NCI-H2107 (cell line): Measurements from ENCODE around the gene SGSM2.

Experiments
- DNase-seq: peaks from one replicate; lab custom pipeline; 2025; lab: John Stamatoyannopoulos, UW

Gene SGSM2

DNA sequence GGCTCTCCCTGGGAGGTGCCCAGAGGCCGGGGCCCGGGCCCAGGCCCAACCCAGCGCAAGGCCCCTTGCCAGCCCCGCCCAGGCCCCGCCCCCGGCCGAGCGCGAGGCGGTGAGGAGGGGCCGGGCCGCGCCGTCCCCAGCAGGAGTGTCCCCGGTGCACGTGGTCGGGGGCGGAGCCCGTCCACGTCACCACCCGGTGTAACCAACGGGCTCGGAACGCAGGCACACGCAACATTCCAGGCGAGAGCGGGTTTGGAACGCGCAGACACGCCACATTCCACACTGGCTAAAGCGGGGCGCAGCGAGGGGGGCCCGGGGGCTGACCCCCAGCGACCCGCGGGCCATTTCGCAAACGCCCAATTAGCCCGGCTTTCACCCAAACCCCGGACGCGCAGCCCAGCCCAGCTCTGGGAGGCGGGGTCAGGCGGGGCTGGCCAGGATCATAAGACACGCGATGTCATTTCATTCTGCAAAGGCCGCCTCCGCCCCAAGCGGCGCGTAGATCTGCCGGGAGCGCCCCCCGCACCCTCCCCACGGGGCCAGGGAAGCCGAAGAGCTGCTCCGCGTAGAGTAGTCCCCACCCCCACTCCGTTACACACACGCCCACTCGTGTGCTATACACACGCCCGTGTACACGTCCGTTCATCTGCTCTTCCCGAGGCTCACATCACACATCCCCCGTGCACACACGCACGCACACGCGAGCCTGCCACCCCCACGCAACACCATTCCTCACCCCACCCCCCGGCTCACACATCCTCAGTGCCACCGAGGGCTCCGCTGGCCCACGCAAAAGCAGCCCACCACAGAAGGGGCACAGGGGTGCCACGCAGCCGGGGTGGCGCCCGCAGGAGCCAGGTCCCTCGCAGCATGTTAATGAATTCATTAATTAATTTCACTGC lies 62.5 kb downstream of the SGSM2 start:
- peak; percentile 86 for DNase-seq

DNA sequence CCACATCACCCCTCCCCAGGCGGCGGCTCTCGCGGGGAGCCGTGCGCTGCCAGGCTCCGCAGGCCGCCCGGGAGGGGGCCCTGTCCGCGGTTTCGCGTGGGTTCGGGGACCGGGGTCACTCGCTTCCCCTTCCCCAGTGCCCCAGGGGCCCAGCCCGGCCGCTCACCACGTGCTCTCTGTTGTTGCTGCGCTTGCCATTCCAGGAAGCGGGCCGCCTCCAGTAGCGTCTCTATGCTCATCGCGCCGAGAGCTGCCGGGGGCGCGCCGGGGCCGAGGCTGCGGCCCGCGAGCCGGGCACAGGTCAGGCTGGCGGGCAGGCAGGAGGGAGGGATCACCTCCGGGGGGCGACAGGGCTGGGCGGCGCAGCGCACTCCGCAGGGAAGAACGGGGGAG lies 63.2 kb downstream of the SGSM2 start:
- no peak for DNase-seq

- DNase-seq, result peak; percentile 65
Observed at GRCh38 chr17:2400877-2401425, 63.6 kb downstream of the SGSM2 start, which contains the start of gene MNT. Gene MNT, minus strand, starts transcription at chr17:2401060. Its CDS starts 348 bp downstream, at chr17:2400712.

- DNase-seq, result peak; percentile 83
Observed at GRCh38 chr17:2401426-2402221, 64.3 kb downstream of the SGSM2 start.

DNA sequence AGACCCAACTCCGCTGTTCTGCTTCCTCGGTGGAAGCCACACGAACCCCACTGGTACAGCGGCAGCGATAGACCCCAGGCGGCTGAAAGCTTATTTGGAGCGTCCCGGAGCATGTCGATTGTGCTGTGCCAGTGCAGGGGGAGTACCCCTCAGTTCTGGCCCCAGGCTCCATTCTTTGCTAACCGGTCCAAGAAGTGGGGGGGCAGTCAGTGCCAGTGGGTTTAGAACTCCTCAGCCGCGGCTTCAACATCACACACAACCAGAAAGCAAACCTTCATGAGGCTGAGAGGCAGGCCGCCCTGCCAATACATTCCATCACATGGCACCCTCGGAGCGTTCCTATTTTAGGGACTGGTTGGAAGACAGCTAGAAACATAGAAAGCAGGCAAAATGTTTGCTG lies 65.2 kb downstream of the SGSM2 start:
- DNase-seq, result no peak

DNA sequence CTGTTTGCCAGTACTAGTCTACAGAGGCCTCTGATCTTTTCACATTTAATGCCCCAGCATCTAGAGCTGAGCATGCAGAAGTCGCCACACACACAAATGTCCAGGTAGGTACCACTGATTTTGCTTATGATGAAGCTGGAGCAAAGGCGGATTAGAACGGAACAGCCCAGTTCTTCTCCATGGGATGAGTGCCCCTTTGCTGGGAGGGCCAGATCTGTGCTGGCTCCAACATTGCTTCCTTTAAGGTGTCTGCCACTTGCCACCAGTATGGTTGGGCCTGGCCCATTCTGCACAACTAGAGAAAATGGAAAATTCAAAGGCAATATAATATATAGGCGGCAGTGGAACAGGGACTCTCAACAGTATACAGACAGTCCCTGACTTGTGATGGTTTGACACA lies 65.7 kb downstream of the SGSM2 start:
- DNase-seq, result no peak

DNA sequence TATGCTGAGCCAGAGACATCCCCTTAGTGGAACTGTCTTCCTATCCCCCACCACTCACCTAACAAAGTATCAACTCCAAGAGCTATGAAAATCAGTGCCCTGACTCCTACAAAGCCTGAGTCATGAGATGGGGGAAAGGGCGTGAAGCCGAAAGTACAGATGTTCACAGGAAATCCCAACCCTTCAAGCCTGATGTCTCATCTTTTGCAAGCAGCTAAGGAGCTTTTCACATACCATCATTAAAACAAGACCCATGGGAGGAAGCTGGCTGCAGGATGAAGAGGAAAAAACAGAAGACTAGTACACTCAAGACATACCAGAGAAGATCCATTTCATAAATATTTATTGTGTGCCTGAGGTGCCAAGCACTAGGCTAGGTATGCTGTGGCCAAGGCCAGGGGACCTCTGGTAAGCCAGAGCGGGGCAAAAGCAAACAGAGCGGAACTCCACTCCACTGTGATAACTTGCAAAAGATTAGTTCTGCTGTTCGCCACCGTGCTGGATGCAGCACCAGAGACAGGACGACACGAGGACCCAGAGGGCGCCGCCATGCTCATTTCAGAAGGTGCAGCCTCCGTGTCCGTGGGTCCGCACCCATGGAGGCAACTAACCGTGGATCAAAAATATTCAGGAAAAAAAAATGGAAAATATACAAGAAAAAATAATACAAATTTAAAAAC lies 68.1 kb downstream of the SGSM2 start:
- no peak for DNase-seq

- no peak for DNase-seq
Observed at GRCh38 chr17:2406271-2406902, 69.1 kb downstream of the SGSM2 start.

GRCh38 chr17:2406903-2407790 lies 69.8 kb downstream of the SGSM2 start:
- no peak for DNase-seq

DNA sequence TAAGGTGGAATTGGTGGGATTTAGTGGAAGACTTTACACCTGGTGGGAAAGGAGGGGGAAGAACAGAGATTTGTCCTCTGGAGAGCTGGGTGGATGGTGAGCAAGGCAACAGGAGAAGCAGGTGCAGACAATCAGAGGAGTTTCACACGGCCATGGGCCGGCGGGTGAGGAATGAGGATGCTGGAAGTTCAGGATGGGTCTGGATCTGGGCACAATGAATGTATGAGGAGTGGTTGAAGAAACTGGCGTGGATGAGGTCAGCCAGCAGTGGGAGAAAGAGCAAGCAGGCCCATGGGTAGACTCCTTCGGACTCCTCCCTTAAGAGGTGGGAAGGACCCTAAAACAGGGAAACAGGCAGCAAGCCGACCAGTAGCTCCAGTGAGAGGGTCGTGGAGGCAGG lies 73.7 kb downstream of the SGSM2 start:
- no peak for DNase-seq

DNA sequence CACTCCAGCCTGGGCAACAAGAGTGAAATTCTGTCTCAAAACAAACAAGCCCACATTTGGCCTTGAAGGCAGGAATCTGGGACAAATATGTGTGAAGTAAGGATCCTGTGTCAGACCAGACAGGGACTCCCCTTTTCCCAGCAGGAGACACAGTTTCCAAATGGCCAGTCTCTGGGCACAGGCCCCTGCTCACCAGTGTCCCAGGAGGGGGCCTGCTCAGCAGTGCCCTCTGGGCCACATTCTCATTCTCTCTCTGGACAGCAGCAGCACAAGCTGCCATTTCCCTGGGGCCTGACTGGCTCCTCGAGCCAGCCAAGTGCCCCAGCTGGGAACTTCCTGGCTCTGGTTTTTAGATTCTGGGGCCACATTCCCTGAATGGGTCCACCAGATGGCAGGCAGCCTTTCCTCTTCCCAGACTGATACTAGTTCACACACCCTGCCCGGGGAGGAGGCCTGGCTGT lies 75.3 kb downstream of the SGSM2 start:
- no peak for DNase-seq

- no peak for DNase-seq
Observed at GRCh38 chr17:2414446-2415064, 77.3 kb downstream of the SGSM2 start.

DNA sequence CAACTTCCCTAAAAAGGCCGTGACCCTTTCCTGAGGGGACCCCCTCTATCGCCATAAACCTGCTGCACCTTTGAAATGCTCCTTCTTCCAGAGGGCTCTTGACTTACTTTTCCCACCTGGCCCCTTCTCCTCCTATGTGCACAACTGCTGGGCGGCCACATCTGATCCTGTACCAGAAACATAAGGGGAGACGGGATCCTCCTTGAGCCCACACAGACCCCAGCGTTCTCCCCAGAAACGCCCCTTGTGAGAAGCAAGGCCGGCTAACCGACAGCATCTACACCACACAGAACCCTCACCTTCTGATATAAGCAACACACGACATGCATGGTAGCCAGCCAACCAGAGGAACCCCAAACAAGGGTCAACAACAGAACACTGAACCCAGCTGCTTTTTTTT lies 77.8 kb downstream of the SGSM2 start:
- DNase-seq, result no peak

GRCh38 chr17:2416010-2416734 lies 78.9 kb downstream of the SGSM2 start:
- peak; percentile 26 for DNase-seq

DNA sequence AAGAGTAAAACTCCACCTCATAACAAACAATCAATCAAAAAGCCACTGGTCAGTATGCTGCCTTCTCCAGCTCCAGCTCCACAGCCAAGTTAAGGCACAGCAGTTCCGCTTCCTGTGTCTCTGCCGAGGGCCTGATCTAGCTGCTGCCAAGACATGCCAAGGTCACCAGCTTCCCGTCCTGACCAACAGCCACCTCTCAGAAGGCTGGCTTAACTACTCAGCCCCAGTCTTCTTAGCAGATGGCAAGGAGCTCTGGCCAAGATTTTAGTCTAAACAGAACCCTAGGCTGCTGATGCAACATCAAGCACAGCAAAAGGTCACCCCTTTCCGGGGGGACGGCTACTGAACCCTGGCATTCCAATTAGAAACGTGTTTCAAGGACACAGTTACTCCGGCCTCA lies 81.3 kb downstream of the SGSM2 start:
- no peak for DNase-seq

DNA sequence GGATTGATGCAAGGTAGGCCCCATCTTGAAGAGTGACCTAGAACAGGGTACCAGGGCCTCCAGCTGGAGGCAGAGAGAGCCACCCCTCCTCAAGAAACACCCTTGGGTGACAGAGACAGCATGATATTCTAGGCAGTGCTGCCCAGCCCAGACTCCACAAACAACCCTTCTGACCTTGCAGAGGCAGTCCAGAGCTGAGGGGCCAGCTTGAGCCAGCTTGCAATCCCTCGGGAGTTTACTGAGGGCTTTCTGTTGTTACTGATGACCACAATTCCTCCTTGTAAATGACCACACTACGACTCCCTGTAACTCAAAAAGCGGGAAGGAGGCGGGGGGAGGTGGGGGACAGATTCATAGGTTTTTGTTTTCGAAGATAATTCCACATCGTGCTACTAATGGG lies 82.2 kb downstream of the SGSM2 start:
- no peak for DNase-seq

DNA sequence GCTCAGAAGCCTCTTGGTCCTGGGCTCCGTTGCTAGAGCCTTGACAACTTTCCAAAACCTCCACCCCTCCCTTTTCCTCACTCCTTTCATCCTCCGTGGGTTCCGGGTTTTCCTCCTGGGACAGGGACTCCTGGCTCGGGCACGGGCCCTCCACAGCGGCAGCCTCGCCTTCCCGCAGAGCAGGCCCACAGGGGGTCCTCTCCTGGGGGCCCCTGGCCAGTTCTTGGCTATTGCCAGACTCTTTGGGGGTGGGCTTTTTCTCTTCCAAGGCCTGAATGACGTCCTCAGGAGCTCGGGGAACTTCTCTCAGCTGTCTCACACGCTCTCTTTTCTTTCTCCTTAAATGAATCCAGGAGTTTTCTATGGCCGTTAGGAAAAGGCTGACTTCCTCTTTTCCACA lies 82.9 kb downstream of the SGSM2 start:
- no peak for DNase-seq

DNA sequence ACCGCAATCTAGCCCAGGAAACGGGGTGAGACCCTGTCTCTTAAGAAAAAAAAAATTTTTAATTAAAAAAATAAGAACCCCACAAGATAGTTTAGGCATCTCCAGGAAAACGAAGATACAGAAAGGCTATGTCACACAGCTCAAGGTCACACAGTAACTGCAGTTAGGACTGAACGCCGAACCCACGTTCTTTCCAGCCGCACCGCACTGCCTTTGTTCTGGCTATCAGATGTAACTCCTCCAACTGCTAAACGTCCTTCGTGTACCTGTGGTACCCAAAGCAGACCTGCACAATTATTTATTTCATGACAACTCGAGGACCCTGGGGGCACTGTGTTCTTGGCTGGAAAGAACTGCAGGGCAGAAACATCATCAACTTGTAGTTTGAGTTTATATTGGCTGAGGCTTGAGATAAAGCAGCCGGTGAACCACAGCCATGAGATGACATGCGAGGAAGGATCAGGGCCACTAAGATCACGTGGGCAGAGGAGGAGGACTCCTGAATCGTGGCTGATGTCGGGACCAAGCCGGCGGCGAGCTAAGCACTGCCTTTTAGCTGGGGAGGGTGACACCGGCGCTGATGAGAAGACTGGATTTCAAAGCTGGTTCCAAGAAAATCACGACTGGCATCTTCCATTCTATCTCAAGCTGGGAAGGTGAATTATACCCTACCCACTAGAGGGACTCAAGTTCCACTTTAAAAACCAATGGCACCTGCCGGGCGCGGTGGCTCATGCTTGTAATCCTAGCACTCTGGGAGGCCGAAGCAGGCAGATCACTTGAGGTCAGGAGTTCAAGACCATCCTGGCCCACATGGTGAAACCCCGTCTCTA lies 84.2 kb downstream of the SGSM2 start:
- peak; percentile 25 for DNase-seq

GRCh38 chr17:2423271-2423670 lies 86.0 kb downstream of the SGSM2 start:
- no peak for DNase-seq
